ENCODE data around the gene HNRNPA3. TPM values are rescaled to one million over a fixed set of nuclear protein-coding genes. Genes with fewer than 3 reads are reported as not detected.

The HNRNPA3 gene
- total RNA-seq, 2 experiments from 2014 or later: 292 to 308 TPM

GRCh38 chr2:177268187-177268871 lies 55.7 kb downstream of the HNRNPA3 start:
- POLR2A ChIA-PET: interaction anchor here (1.1 to 5.4 kb wide), 3 partner anchors 13 to 54 kb away, joined by 3 to 103 read pairs (median 5); no protein-coding TSS in a partner anchor

GRCh38 chr2:177268901-177269300 lies 56.3 kb downstream of the HNRNPA3 start:
- H3K4me1 Mint-ChIP-seq (ENCODE audit: low read depth): peaks cover 55% of the 10 kb centered on the region
- TF ChIP-seq CTCF (IDR thresholded peaks at IDR 0.05): no peak
- H3K27ac Mint-ChIP-seq: no peak overlapping the region

More at GRCh38 chr2:177268187-177268871, 55.7 kb downstream of the HNRNPA3 start:
- DNase-seq: no peak
- ATAC-seq: no peak
- no peak for TF ChIP-seq CTCF (IDR thresholded peaks at IDR 0.05)
- Mint-ChIP-seq H3K9me3 (no peaks in the 10 kb centered on the region), H3K4me1 (ENCODE audit: low read depth) (peaks cover 49% of the 10 kb centered on the region), H3K27me3 (no peaks in the 10 kb centered on the region), H3K27ac (no peak overlapping the region), H3K36me3 (ENCODE audit: low read depth) (peaks cover under 1% of the 10 kb centered on the region), H3K4me3 (no peak overlapping the region)
- intact Hi-C loops (cut with micrococcal nuclease): no loop called here
- CTCF ChIA-PET: interaction anchor here (0.7 to 1.5 kb wide), 8 partner anchors 13 to 482 kb away, joined by 3 to 4 read pairs (median 3); no protein-coding TSS in a partner anchor

GRCh38 chr2:177270531-177270930 lies 57.9 kb downstream of the HNRNPA3 start:
- H3K27me3 Mint-ChIP-seq: no peaks in the 10 kb centered on the region
- H3K27ac Mint-ChIP-seq: no peak overlapping the region
- H3K4me3 Mint-ChIP-seq: no peak overlapping the region
- no peaks in the 10 kb centered on the region for H3K9me3 Mint-ChIP-seq
- no peaks in the 10 kb centered on the region for H3K36me3 Mint-ChIP-seq (ENCODE audit: low read depth)
- ATAC-seq (no peak), DNase-seq (no peak)
- intact Hi-C loops (cut with micrococcal nuclease): no loop called here
- CTCF ChIA-PET: interaction anchor here (0.6 to 1.4 kb wide), 5 partner anchors 9 to 106 kb away, joined by 3 to 7 read pairs (median 4); no protein-coding TSS in a partner anchor
- POLR2A ChIA-PET: no interaction called here
- TF ChIP-seq CTCF (IDR thresholded peaks at IDR 0.05): no peak
- peaks cover 59% of the 10 kb centered on the region for H3K4me1 Mint-ChIP-seq (ENCODE audit: low read depth)

More at GRCh38 chr2:177268901-177269300, 56.3 kb downstream of the HNRNPA3 start:
- H3K36me3 Mint-ChIP-seq (ENCODE audit: low read depth): no peaks in the 10 kb centered on the region
- intact Hi-C loops (cut with micrococcal nuclease): no loop called here
- ATAC-seq (no peak), DNase-seq (no peak)
- POLR2A ChIA-PET: interaction anchor here (0.6 to 0.8 kb wide), 2 partner anchors 20 to 47 kb away, joined by 3 read pairs; no protein-coding TSS in a partner anchor
- H3K27me3 Mint-ChIP-seq: no peaks in the 10 kb centered on the region
- H3K4me3 Mint-ChIP-seq: no peak overlapping the region
- CTCF ChIA-PET: interaction anchor here (0.7 to 1.5 kb wide), 2 partner anchors 105 to 482 kb away, joined by 3 read pairs; no protein-coding TSS in a partner anchor
- no peaks in the 10 kb centered on the region for H3K9me3 Mint-ChIP-seq

- ATAC-seq: peak; percentile 78
- no peak overlapping the region for H3K4me3 Mint-ChIP-seq
- no peaks in the 10 kb centered on the region for H3K27me3 Mint-ChIP-seq
- H3K36me3 Mint-ChIP-seq (ENCODE audit: low read depth): no peaks in the 10 kb centered on the region
- POLR2A ChIA-PET: interaction anchor here (0.9 to 4.2 kb wide), 4 partner anchors 8 to 11 kb away, joined by 3 to 33 read pairs (median 3); partner anchors contain the start of gene NFE2L2
- CTCF ChIA-PET: interaction anchor here (1.0 to 3.6 kb wide), 4 partner anchors 8 to 123 kb away, joined by 3 to 14 read pairs (median 6); partner anchors contain the start of gene NFE2L2
- H3K4me1 Mint-ChIP-seq (ENCODE audit: low read depth): peaks cover 45% of the 10 kb centered on the region
- DNase-seq: no peak
- H3K27ac Mint-ChIP-seq: peak overlapping the region; percentile 28
- TF ChIP-seq CTCF (IDR thresholded peaks at IDR 0.05): no peak
- no peaks in the 10 kb centered on the region for H3K9me3 Mint-ChIP-seq
- intact Hi-C loops (cut with micrococcal nuclease): no loop called here
Measured at GRCh38 chr2:177271981-177272666, 59.5 kb downstream of the HNRNPA3 start.

Data from activated CD8-positive, alpha-beta T cell treated with anti-CD3 and anti-CD28 coated beads for 36 hours (primary cell).